Loucy (cell line): Measurements from ENCODE around the gene CSN3.

Experiments
- H2AFZ ChIP-seq: fragments of 200-600 bp; sonication (generic); 2 replicates; pipeline ENCODE4 v1.6.0; 2016; ENCODE audit warnings: antibody characterized with exemption, mild to moderate bottlenecking, low read length, moderate library complexity
- H3F3A ChIP-seq: fragments of 200-600 bp; 2 replicates; pipeline ENCODE4 v1.6.0; 2016; ENCODE audit warnings: antibody characterized with exemption, low read depth, mild to moderate bottlenecking
- H3K27me3 ChIP-seq: fragments of 200-600 bp; sonication (generic); 2 replicates; pipeline ENCODE4 v1.6.1; 2014; ENCODE audit warnings: low read length, mild to moderate bottlenecking; ENCODE audit not compliant: insufficient read depth, poor library complexity, severe bottlenecking
- H3K36me3 ChIP-seq: fragments of 200-600 bp; sonication (generic); 2 replicates; pipeline ENCODE4 v1.6.1; 2016; ENCODE audit warnings: low read length; ENCODE audit not compliant: insufficient read depth
- H3K4me1 ChIP-seq: fragments of 200-600 bp; sonication (generic); 2 replicates; pipeline ENCODE4 v1.5.1; 2014; ENCODE audit warnings: low read length, mild to moderate bottlenecking; ENCODE audit not compliant: insufficient read depth, poor library complexity, severe bottlenecking
- H3K4me2 ChIP-seq: fragments of 200-600 bp; sonication (generic); 2 replicates; pipeline ENCODE4 v1.6.0; 2014; ENCODE audit warnings: antibody characterized with exemption, low read length, low read depth, mild to moderate bottlenecking; ENCODE audit not compliant: poor library complexity, severe bottlenecking
- H3K4me3 ChIP-seq: fragments of 200-600 bp; sonication (generic); 2 replicates; pipeline ENCODE4 v1.5.1; 2014; ENCODE audit warnings: low read length, mild to moderate bottlenecking, mixed read lengths; ENCODE audit not compliant: poor library complexity, severe bottlenecking
- H3K79me2 ChIP-seq: fragments of 200-600 bp; sonication (generic); 2 replicates; pipeline ENCODE4 v1.6.1; 2014; ENCODE audit warnings: low read length; ENCODE audit not compliant: insufficient read depth
- H3K9ac ChIP-seq: fragments of 200-600 bp; sonication (generic); 2 replicates; pipeline ENCODE4 v1.6.0; 2014; ENCODE audit warnings: mild to moderate bottlenecking, low read depth, low read length, moderate library complexity; ENCODE audit not compliant: poor library complexity, severe bottlenecking
- H3K9me2 ChIP-seq: fragments of 200-600 bp; sonication (generic); replicated peaks from 2 replicates; pipeline ENCODE4 v1.6.1; 2016; ENCODE audit warnings: low read depth, low read length, mixed read lengths
- H3K9me3 ChIP-seq: fragments of 200-600 bp; sonication (generic); 2 replicates; pipeline ENCODE4 v1.6.1; 2014; ENCODE audit warnings: mild to moderate bottlenecking, antibody characterized with exemption, low read length, low read depth; ENCODE audit not compliant: insufficient read depth
- H4K20me1 ChIP-seq: fragments of 200-600 bp; sonication (generic); 2 replicates; pipeline ENCODE4 v1.6.0; 2014; ENCODE audit warnings: antibody characterized with exemption, low read length, mild to moderate bottlenecking; ENCODE audit not compliant: insufficient read depth, poor library complexity, severe bottlenecking
- CTCF ChIP-seq: fragments of 200-600 bp; sonication (generic); conservative IDR thresholded peaks from 2 replicates; pipeline ENCODE4 v1.5.1; 2014; ENCODE audit warnings: mild to moderate bottlenecking, antibody characterized with exemption, low read length
- EZH2phosphoT487 ChIP-seq: fragments of 200-600 bp; IDR thresholded peaks from 2 replicates; pipeline ENCODE4 v1.6.1; 2018; ENCODE audit warnings: antibody characterized with exemption, mild to moderate bottlenecking, moderate library complexity, borderline replicate concordance

Gene CSN3

GRCh38 chr4:70297576-70297975 is 55.2 kb downstream of the CSN3 start:
- no peak for TF ChIP-seq EZH2phosphoT487
- TF ChIP-seq CTCF = no peak
- Histone ChIP-seq H3K9me3 (no peaks in the 10 kb centered on the region), H3K79me2 (no peaks in the 10 kb centered on the region), H3K9ac (no peak overlapping the region), H3K36me3 (no peaks in the 10 kb centered on the region), H3K9me2 (no peaks in the 10 kb centered on the region), H2AFZ (no peak overlapping the region), H3K27me3 (no peaks in the 10 kb centered on the region), H3K4me1 (no peaks in the 10 kb centered on the region), H3F3A (no peaks in the 10 kb centered on the region), H4K20me1 (no peaks in the 10 kb centered on the region), H3K4me2 (no peak overlapping the region), H3K4me3 (no peak overlapping the region)

- Histone ChIP-seq H3K4me2 (no peak overlapping the region), H3K79me2 (no peaks in the 10 kb centered on the region), H2AFZ (no peak overlapping the region), H3K9me3 (no peaks in the 10 kb centered on the region), H3K9ac (no peak overlapping the region), H3K27me3 (no peaks in the 10 kb centered on the region), H3F3A (no peaks in the 10 kb centered on the region), H3K36me3 (no peaks in the 10 kb centered on the region), H3K9me2 (no peaks in the 10 kb centered on the region), H4K20me1 (no peaks in the 10 kb centered on the region), H3K4me1 (no peaks in the 10 kb centered on the region), H3K4me3 (no peak overlapping the region)
- no peak for TF ChIP-seq EZH2phosphoT487
- no peak for TF ChIP-seq CTCF
Measured at GRCh38 chr4:70298051-70298450, 55.7 kb downstream of the CSN3 start.

GRCh38 chr4:70299643-70300042 is 57.2 kb downstream of the CSN3 start:
- no peaks in the 10 kb centered on the region for H3K27me3 ChIP-seq
- H3K4me1 ChIP-seq = no peaks in the 10 kb centered on the region
- no peaks in the 10 kb centered on the region for H3K9me3 ChIP-seq
- no peak overlapping the region for H3K9ac ChIP-seq
- TF ChIP-seq CTCF (no peak), EZH2phosphoT487 (no peak)
- no peaks in the 10 kb centered on the region for H3F3A ChIP-seq
- no peaks in the 10 kb centered on the region for H3K79me2 ChIP-seq
- no peaks in the 10 kb centered on the region for H3K36me3 ChIP-seq
- H4K20me1 ChIP-seq = no peaks in the 10 kb centered on the region
- no peaks in the 10 kb centered on the region for H3K9me2 ChIP-seq
- no peak overlapping the region for H2AFZ ChIP-seq
- H3K4me2 ChIP-seq = no peak overlapping the region
- no peak overlapping the region for H3K4me3 ChIP-seq
